GM19372 (cell line): ENCODE data around the gene IGFL3.
"Not testable (repeated sequence)": the region's sequence is repeated elsewhere in the genome, so short reads cannot be mapped to it uniquely, and the experiment has no call there.

Experiments
- ATAC-seq: cut with Tn5 transposase; IDR thresholded peaks from one replicate; pipeline ENCODE4 v1.9.1; 2021; ENCODE audit warnings: mild to moderate bottlenecking, low read depth, moderate library complexity; ENCODE audit not compliant: unreplicated experiment

IGFL3 gene

DNA sequence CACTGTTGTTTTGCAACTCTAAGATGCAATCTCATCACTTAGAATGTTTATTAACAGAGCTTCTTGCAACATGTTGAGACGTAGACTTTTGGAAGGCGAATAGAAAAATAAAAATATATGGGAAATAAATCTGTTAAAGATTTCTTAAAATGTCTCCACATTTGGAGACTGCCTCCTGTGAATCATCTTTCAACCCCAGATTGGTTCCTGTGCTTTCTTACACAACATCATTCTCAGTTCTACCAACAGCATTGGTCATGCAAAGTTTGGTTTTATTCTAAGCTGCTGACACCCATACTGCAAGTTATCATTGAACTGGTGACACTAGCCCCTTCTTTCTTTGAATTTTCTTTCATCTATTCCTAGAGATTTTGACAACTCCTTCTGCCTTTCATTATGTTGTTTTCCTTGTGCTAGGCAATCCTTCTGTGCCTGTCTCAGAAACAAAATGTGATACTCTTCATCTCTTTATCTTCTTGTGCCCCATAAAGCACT, 1.6 kb upstream of the IGFL3 start:
- no peak for ATAC-seq

DNA sequence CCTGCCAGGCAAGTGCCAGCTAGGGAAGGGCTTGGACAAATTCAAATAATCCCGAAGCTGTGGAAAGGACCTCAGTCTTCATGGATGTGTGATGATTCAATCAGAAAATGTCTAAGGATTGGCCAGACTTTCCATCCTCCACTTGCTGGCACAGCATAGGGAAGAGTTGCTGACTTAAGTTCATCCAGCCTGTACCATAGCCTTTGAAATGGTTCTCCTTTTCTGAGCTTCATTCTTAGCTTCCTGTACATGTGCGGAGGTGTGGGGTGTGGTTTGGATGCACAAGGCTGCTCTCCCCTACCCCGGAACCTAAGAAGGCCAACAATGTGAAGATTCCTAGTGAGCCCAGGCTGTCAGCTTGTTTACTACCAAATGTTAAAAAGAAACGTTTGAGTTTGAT, 959 bp upstream of the IGFL3 start:
- ATAC-seq, result no peak

DNA sequence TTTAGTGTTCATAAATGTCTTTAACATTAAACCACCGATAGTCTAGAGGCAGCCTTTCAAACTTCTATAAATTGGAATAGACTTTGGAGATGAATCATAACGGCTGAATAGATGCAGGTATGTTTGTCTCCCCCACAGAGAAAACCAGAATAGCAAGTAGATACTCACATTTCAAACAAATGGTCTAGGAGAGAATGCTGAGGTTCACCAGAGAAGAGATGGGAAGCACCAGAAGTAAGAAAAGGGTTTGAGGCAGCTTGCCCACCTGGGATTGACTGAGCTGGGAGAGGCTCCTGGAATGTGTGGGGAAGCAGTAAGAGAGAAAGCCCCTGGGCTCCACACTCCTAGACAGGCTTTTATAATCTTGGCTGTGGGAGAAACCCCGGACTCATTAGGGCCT, 6.4 kb downstream of the IGFL3 start:
- no peak for ATAC-seq

DNA sequence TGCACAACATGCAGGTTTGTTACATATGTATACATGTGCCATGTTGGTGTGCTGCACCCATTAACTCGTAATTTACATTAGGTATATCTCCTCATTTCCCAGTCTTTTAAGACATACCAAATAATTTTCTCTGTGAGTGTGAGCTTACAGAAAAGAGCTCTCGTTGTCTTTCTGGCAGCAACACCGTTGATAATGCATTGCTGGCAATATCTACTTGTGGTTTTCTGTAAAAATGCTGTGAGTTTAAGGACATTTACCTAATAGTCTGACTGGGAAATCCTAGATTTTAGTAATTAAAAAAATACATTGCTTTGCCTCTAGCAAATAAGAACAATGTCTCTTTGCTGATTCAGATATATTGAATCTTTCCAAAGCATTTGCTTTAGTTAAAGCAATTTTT, 8.4 kb downstream of the IGFL3 start:
- ATAC-seq, result no peak

DNA sequence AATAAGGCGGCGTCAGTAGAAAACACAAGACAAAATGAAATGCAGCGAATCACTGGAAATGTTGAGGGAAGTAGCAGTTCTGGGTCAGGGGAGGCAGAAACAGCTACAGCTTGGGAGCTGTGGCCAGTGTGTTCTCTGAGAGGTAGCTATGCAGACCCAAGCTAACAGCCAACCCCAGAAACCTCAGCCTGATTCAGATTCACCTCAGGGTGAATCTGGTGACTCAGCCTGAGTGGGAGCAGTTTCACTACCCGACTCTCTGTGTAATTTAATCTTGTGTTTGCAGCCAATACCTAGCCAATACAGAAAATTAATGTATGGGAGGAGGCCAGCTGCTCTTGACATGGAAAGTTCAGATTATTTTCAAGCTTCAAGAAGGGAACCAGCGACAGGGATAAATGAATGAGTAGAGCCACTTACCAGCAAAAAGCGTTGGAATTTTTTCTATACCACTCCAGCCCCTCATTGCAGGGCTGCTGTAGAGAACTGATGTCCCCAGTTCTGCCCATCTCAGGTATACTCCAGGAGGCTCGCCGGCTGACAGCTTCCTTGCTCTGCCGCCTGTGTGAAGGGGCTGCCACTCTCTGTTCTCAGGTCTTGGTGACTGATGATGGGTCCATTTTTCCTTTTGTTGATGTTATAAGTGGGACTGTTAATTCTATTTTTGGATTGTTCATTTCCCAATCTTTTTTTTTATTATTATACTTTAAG, 8.9 kb downstream of the IGFL3 start:
- peak; percentile 65 for ATAC-seq

DNA sequence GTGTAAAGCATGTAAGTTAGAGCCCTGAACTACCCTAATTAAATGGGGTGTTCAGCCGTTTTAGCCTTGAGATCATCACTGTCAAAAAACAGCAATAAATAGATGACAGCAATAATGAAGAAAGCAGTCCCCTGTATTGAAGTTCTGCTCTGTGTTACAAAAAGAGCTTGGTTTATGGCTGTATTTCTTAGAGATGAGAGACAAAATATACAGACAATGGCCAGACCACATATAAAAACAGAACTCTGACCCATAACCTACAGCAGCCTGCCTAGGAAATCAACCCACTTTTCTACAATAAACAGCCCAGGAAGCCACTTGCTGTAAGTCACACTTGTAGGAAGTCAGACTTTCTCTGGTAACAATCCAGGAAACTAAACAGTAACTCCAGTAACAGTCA, 10.8 kb downstream of the IGFL3 start:
- ATAC-seq, result no peak

DNA sequence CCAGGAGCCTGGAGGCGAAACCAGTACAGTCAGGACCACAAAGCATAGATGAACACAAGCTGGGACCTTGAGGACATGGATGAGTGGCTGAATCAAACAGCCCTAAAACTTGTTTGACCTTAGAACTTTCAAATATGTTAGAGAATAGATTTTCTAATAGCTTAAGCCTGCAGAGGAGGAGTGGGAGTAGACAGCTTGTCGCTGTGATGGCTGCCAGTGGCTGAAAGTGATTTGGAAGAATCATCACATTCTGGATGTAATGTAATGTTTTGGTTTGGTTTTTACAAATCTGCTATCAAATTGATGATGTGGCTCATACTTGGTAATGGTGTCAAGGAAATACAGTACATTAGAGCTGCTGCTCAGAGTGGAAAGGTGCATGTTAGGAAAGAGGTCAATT, 12.0 kb downstream of the IGFL3 start:
- no peak for ATAC-seq

DNA sequence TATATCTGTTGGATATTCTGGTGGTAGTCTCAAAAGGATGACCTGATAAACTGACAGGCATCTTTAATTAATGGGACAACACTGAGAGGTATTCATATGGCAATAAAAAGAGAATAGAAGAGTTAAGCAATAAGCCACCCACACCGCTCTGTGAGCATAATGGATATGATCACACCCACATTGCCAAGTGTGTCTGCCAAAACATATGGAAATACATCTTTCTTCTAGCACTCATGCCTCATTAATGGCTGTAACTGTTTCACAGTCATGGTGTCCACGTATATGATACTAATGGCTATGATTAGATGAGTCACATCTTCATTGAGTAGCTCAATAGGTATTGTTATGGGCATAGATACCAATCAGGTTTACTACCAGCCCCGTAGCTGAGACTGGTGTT, 13.1 kb downstream of the IGFL3 start:
- no peak for ATAC-seq

DNA sequence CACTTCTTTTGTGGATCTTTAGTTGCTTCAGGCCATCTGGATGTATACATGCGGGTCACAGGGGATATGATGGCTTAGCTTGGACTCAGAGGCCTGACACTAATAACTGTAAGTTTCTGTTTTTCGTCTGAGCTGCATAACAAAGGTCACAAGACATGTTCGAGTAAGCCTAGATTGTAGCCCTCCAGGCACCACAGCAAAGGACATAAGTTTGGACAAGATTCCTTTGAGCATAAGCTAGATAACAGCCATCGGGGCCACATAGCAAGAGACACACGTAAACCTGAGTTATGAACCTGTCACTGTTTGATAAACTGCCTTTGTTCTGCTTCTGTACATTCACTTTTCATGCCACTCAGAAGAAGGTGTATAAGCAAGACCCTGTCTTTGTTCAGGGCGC, 14.6 kb downstream of the IGFL3 start:
- no peak for ATAC-seq

DNA sequence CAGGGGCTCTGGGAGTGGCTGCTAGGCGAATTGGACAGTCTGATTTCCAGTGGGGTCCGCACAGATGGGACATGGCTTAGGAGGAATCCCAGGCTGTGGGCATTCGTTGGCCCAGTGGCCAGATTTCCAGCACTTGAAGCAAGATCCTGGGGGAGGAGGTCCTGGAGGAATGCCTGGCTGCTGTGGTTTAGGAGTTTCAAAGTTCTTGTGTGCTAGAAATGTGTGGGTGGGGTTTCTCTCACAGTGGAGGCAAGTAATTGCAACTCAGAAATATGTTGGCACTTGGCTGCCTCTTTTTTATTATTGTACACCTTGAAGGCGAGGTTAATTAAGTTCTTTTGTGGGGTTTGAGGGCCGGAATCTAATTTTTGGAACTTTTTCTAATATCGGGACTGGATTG, 17.1 kb downstream of the IGFL3 start:
- ATAC-seq, result no peak

DNA sequence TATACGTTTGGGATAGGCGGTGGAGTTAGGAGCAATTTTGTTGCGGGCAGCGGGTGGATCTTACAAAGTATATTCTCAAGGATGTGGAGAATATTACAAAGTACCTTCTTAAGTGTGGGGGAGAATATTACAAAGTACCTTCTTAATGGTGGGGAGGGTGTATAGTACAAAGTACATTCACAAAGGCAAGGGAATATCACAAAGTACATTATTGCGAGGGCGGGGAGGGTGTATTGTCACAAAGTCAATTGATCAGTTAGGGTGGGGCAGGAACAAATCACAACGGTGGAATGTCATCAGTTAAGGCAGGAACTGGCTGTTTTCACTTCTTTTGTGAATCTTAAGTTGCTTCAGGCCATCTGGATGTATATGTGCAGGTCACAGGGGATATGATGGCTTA, 22.2 kb downstream of the IGFL3 start:
- ATAC-seq, result not testable (repeated sequence)

DNA sequence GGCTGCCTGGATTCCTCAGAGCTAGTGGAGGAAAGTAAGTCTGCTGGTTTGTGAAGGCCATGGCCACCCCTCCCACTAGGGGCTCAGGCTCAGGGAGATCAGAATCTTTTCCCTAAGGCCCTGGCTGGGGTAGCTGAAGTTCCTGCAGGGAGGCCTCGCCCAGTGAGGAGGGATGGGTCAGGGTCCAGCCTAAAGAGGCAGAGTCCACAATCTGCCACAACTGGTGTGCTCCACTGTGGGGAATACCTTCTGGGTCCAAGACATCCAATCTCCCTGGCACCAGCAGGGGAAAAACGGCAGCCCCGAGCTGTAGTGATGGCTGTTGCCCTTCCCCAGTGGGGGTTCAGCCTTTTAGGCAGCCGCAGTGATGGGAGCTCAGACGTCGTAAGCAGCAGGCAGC, 23.2 kb downstream of the IGFL3 start:
- ATAC-seq, result no peak

DNA sequence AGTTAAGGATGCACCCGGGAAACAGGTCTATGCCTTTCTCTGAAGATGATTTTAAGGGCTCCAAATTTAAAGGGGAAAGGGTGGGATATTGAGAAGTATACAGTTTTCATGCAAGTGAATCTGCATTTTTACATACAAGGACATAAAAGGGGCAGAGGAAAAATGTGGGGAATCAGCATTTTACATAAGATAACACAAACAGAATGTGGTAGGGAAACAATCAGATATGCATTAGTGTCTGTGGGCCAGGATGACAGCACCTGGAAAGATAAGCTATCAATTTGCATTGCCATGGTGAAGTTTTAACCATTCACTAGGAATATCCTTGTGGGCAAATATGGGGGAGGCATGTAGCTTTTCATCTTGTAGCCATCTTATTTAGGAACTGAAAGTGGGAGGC, 24.1 kb downstream of the IGFL3 start:
- ATAC-seq, result no peak

DNA sequence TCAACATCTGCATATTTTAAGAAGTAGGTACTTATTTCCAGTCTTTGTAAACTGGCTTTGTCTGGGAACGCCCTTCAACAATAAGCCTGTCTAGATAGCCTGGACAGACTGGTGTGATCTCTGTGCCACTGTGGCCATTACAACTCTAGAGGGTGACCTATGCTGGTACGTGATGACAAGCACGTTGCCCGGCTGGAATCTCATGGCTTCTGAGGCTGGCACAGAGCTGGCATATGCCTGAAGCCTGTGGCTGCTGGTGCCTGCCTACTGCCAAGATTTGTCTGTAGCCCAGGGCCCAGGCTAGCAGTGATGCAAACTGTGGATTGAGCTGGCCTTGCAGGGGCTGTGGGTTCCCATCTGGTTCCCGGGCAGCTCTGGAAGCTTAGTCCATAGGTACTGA, 34.0 kb downstream of the IGFL3 start:
- no peak for ATAC-seq

DNA sequence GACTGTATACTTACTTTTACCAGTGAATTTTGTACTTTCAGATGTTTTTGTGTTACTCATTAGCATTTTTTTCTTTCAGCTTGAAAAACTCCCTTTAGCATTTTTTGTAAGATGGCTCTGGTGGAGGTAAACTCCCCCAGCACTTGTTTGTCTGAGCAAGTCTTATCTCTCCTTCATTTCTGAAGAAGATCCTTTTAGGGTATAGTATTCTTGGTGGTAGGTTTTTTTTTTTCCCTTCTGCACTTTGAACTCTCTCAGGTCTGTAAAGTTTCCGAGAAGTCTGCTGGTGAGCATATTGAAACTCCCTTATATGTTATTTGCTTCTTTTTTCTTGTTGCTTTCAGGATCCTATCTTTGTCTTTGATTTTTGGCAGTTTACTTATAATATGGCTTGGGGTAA, 35.1 kb downstream of the IGFL3 start:
- no peak for ATAC-seq

DNA sequence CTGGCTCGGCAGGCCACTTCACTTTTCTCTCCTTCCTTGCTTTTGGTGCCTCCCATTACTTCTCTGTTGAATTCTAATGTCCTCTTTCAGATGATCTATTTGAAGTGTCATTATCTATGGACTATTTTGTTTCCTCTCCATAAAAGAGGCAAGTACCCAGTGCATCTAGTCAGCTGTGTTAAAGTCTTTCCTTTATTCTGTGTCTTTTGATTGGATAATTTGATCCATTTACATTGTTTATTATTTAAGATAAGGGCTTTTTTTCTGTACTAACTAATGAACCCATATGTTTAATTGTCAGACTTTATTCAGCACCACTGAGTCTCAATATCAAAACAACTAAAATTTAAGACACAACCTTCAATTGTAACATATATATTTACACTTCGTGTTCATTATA, 36.4 kb downstream of the IGFL3 start:
- ATAC-seq, result no peak

DNA sequence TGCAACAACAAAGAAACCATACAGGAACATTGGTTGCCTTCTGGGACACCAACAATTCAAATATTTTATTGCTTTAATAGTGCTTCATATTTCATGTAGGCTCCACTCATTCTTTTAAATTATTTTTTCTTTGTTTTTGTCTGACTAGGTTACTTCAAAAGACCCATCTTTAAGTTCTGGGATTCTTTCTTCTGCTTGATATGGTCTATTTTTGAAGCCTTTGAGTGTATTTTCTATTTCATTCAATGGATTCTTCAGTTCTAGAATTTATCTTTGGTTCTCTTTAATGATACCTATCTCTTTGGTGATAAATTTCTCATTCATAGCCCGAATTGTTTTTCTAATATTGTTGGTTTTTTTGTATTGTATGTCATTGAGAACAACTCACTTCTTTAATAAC, 38.6 kb downstream of the IGFL3 start:
- ATAC-seq, result no peak

DNA sequence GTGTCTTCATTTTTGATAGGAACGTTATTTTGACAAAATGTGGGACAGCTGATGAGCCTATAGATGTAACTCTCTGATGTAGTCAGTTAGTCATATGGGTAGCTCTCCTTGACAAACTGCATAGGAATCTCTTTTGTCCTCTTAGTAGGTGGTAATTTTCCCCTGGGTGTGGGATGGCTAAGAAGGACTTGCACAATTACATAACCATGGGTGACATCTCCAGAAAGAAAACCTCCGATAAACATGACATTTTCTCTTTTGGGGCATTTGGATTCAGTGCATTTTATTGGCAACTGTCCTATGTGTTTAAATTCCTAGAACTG, 41.8 kb downstream of the IGFL3 start:
- no peak for ATAC-seq

DNA sequence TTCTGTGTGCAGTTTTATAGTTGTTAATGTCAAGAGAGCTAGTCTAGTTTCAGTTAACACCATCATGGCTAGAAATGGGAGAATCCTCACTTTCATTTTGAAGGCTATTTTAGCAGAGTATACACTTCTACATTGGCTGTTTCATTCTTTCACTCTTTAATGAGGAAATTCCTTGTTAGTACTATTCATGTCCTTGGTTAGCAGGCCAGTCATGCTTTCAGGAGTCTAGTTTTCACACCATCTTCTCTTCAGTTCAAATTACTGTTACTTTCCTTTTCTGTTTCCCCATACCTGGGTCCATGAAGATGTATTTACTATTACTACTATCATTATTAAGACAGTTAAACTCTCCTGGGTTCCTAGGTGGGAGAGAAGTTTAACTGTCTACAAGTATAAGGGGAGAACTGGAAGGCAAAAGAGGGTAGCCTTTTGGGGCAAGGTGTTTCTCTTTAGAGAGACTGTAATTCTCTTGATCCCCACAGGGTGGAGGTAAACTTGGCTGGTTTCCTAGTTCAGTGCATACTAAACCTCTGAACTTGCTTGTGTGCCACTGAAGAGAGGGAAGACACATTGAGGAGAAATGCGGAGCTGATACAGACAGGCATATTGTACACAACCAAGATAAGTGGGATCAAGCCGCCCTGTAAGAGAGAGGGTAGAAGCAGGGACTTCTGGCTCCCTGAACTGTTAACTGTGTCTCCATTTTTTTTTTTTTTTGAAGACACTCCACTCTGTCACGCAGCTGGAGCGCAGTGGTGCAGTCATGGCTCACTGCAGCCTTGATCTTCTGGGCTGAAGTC, 42.4 kb downstream of the IGFL3 start:
- no peak for ATAC-seq

DNA sequence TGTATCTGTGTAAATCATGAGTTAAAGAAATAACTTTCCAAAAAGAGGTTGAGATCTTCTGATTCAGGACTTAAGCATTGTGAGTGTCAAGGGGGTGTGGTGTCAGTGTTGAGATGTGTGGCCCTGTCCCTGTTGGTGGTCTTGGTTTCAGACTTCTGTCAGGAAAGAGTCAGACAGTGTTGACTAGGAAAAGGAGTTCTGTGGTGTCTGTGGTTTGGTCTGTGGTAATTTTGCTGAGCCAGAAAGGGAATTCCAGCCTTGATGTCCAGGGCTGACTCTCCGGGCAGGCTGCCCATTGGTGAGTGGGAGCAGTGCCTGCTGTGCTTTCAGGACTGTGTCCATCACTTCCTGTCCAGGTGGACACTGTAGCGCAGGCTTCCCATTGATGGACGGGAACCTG, 43.9 kb downstream of the IGFL3 start:
- no peak for ATAC-seq

DNA sequence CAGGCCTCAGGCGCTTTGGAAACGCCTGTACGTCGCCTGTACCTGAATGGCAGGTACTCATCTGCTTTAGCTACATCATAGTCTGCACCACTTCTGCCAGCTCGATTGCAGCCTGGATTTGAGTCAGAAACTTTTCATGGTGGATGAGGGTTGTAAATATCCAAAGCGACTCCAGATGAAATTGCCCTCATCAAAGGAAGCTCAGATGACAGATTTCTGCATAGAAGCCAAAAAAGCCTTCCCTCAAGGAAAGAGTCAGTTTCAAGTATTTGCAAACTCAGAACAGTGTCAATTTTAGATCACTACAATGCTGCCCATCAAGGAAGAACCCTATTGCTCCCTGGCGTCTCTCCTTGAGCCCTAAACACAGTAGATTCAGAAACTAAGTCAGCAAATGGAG, 44.9 kb downstream of the IGFL3 start:
- no peak for ATAC-seq
